NCI-H748 treated with DMSO at 0.1 percent for 48 hours (cell line): ENCODE measurements around the gene ANP32A.
A peak's percentile ranks its signal among the peaks of the same experiment; 100 is the strongest.

Experiments used
- DNase-seq: peaks from one replicate; lab custom pipeline; 2025; lab: John Stamatoyannopoulos, UW

The ANP32A gene

DNA sequence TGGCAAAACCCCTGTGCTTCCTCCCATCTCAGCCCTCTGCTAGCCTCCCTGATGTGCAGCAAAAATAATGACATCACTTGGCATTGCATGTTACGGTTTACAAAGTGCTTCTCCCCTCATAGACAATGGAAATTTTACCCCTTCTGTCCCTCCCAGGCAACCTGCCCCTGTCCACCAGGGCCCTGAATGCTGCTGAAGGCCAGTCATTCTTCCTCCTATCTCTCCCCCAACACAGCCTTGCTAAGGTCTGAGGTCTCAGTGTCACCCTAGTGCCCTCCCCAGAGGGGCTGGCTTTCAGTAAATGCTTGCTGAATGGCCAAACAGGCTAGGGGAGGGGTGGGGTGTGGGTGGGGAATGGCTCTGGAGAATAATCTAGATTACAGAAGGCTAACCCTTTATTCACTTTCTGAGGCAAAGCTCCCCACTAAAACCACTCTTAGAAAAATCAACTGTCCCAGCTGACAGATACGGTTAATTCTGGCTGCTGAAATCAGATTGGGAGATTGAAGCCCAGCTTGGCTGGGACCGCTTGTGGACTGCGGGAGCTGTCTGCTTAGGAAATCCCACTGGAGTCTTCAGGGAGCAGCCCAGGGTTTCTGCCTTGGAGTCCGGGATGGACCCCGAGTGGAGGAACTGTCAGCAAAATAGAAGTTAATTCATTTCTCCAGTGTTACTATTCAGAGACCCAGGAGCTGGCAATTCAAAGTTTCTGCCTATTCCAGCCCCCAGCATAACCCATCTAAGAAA, 22.9 kb downstream of the ANP32A start:
- DNase-seq = no peak

DNA sequence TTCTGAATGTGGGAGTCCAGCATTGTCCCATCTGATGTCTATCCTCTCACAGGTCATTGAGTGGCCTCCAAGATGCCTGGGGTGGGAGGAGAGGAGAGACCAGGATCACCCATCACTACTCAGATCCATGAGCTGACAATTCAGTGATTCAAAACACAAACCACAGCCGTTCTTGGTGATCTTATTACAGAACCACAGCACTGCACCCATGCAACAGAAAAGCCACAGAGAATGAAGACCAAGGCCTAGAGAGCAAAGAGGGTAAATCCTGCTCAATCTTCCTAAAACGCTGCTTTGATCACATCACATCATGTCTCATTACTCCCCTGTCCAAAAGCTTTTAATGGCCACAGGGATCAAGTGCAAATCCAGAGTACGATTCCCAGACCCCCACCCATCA, 23.5 kb downstream of the ANP32A start:
- DNase-seq = no peak

DNA sequence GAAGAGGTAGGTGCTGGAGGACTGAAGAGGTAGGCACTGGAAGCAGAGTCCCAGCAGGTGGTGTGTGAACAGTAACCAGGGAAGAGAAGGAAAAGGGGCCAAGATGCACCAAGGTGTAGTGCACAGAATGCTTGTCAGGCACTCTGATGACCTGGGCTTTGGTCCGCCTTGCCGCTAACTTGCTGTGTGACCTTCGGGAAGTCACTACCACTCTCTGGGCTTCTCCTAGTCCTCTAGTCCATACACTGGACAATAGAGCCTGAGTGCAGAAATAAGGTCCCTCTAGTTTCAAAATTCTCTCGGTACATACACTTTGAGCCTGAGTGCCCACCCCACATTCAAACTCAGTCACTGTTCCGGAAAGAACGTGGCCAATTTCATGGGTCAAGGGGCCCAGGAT, 24.1 kb downstream of the ANP32A start:
- no peak for DNase-seq

DNA sequence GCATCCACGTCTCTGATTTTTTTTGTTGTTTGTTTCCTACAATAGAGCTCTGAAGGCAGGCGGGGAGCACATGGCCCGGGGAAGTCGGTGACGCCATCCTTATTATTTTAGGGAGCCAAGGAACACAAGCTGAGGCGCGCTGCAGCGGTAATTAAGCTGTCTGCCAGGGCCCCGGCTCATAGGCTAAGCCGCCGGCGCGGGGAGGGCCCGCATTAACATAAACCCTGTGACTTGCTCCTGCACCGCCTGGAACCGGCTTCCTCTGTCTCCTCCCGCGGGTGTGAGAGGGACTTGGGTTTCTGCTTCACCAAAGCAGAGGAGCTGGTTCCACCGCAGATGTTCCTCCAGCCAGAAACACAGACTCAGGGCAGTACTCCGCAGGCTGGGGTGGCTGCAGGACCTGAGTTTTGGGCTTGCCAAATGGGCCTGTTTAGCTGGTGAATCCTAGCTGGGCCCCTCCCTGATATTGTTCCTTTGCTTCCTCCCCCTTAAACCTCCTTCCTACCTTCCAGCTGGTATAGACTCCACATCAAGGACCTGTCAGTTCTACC, 25.3 kb downstream of the ANP32A start:
- DNase-seq = no peak

DNA sequence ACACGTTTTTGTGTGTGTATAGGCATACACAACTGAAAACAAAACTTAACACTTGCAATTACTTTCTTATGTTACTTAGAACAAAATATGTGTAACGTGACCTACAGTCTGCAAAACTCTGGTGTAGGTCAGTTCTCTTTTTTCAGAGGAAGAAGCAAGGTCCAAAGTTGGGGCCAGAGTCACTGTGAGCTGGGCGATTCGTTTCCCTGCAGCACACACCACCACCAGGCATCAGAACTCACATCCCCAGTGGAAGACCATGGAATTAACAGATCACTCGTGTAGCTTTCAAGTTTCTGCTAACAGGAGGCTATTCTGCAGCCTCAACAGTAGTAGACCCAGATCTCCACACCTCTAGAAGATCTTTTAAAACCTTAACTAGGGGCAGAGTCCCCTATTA, 25.8 kb downstream of the ANP32A start:
- DNase-seq = no peak

DNA sequence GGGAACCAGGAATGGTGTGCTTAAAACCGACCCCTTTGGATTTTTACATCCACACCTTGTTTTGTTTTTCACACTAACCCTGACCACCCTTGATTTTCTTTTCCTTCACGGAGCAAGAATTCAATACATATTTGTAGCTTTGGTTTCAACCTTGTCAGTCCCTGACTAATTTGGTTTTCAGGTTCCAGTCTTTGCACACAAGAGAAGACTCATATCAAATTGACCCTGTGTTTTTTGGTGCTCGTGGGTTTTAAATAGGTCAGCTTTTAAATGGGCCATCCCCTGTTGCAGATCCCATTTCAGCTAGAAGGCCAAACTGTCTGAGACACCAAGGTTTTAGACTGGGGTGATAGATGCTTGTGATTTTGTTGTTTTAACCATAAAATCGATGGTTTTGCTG, 26.4 kb downstream of the ANP32A start:
- DNase-seq = no peak

DNA sequence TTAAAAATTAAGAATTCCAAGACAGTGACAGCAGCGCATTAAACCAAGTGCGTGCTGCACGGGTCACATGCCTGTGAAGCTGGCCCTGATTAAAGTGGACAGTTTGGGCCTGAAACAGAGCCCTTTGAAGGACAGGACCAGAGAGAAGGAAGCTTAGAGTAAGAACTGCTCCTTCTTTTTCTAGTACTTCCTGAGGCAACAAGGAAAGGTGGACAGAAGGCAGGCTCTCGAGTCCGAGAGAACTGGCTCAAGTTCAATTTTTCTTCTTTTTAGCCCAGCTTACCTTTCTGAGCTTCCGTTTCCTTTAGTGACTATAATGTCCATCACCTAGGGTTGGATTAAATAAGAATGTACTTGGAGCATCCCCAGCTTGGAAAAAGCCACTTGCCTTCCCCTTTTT, 26.9 kb downstream of the ANP32A start:
- no peak for DNase-seq

DNA sequence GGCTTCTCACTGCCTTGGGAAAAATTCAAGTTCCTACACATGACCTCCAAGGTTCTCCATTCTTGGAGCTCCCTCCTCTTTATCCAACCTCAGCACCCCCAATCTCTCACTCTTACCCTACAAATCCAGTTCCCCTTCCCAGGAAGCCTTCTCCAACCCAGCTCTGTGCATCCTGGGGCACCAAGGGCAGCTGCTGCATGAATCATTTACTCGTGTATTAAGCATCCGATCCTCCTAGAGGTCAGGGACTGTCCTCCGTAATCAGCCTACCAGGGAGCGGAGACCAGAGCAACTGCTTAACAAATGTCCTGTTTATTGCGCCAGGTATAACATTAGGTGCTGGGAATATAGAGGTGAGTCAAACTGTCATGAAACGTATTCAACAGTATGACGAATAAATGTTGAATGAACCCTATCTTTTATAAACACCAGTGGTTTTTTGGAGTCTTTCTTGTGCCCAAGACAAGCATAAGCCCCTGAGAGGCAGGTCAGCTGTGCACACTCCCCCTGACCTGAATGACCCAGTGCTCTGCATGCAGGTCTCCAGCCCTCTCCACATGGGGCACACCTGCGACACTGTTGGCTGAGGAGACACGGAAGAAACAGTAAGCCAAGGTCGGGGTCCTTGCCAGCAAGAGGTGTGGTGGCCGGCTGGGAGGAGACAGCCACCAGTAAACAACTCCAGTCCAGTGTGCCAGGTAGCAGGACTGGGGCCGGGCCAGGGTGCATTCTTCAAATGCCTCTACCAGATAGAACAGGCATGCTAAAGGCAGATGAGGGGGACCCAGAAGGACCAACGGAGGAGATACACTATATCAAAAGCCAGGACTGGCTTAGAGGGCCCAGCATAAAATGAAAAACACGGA, 27.6 kb downstream of the ANP32A start:
- DNase-seq = no peak

DNA sequence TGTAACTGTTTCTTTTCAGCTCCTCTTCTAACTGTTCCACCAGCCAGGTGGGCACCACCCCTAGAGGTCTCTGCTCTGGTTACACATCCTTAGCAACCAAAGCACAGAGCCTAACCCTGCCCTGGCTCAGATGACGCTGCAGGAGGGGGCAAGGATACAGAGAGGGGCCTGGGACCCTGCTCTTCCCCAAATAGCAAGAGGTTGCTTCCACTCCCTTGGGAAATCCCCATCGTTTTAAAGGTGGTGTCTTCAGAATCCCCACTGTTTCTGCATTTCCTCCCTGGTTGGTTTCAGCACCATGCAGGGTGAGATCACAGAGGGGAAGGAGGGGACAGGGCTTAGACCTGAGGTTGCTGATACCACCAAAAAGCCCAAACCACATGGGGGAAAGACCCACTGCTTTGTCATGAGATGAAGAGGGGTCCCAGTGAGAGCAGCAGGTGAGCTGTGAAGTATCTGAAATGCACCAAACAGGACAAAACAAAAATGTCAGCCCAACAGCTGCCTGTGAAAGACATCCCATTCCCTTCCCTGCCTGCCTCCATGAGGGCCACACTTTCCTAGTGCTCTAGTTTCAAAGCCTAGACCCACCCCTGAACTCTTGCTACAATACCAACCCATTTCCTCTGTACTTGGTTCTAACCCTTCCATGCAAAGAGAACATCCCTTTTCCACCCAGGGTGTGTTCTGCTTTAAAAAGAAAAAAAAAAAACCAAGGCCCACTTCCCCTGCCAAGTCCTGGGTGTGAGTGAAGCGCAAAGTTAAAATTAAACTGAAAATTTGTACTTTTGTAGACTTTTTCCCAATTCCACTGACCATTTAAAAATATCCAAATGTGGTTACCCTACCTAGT, 29.0 kb downstream of the ANP32A start:
- DNase-seq = no peak

DNA sequence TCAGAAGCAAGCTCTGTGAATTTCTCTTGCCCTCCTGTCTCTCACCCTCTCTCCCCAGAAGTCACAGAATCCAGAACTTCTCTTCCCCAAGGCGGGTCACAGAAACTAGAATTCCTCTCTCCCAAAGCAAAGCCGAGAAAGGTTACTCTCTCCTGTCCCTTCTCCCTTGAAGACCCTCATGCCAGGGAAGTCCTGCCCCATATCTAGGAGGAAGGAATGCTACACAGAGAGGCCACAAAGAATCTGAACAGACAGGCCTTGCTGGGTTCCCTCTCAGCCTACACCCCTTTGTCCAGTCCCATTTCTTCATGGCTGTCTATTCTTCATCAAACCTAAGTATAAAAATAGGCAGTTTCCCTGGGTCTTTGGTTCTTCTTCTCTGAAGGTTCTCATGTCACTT, 29.8 kb downstream of the ANP32A start:
- no peak for DNase-seq

DNA sequence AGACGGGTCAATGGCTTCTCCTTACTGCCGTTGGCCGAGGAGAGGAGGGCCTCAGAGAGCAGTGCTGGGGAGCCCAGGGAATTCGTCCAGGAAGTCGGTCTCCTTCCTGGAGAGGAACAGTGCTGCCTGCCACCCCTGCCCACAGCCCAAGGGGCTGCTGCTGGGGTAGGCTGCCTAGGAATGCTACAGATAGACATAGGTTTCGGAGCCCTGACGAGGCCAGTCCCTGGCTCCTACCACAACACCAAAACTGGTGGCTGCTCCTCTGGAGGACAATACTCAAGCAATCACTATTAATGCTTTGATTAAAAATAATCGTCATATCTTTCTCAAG, 30.5 kb downstream of the ANP32A start:
- DNase-seq = no peak

DNA sequence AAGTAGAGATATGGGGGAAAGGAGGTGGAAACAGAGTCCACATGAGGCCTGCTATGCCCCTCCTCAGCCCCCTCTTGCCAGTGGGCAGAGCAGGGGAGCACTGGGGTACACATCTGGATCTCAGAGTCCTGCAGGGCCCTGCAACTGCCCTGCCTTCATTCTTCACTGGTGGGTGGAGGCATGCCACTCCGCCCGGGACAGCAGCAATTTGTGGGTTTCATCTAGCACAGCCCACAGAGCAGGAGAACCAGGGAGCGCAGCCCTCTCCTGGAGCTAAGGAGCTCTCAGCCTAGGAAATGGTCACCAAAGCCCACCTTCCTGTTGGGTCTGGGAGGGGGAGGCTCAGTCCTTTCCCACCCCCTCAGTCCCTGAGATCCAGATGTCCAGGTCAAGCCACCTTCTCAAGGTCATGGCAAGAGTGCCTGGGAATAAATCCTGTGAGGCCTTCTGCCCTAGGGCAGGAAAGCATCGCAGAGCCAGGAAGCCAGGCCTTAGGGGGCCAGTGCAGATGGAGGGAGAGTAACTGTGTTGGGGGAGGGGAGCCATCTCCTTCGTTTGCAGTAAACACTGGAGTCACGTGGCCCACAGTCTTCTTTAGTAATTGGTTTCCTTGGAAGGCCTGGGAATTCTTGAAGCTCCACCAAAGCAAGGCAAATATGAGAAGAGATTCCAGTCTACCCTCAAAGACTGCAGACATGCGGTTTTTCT, 31.0 kb downstream of the ANP32A start:
- DNase-seq = no peak

DNA sequence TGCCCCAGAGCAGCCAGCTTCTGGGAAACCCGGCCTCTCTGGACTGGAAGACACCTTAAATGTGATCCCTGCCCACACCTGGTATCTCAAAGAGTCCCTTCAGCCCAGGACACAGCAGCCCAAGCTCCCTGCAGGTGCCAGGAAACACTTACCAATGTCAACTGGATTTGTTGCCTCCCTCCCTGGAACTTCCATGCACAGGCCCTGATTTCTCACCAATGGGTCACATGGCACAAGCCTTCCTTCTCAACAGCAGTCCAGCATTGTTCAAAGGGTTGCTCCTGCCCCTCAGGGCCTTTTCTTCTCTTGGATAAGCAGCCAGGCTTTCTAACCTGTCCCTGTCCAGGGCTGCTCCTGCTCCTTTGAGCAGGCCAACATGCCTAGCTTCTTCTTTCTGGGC, 31.6 kb downstream of the ANP32A start:
- DNase-seq = no peak

DNA sequence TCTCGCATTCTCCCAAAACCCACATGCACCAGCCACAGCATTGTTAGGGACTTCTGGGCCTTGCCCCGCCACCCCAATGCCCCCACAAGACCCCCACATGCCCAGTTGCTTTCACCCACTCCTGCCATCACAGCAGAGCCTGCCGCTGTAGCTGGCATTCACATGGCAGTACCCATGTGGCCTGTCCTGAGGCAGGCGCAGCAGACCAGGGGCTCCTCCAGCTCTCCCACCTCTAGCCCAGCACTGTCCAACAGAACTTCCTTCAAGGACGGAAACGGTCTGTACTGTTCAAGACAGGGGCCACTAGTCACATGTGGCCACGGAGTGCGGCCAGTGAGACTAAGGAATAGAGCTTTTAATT, 32.5 kb downstream of the ANP32A start:
- DNase-seq = no peak

DNA sequence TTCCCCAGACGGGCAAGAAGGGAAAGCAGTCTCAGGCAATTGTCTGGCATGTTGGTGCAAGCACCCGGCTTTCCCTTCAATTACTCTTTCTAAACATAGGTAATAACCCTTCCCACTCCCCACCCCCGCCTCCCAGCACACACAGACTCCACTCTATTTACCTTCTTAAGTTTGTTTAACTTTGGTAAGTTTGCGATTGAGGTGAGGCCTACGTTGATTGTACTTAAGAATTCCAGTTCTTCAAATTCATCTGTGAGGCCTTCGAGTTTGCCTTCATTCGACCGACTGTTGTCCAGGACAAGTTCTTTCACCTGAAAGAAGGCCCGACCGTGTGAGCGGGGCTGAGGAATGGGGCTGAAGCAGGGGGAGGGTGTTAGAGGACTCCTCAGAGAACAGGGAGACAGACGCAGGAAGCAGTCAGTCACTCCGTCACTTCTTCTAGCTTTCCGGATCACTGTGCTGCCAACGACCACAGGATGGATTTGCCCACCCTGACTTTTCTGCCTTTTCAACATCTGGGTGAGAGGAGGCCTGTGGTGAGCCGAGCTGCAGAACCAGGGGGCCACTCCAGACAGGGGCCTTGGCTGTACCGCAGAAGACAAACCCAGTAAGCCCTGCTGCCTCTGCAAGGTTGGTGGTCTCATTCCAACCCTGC, 33.0 kb downstream of the ANP32A start:
- DNase-seq = no peak

DNA sequence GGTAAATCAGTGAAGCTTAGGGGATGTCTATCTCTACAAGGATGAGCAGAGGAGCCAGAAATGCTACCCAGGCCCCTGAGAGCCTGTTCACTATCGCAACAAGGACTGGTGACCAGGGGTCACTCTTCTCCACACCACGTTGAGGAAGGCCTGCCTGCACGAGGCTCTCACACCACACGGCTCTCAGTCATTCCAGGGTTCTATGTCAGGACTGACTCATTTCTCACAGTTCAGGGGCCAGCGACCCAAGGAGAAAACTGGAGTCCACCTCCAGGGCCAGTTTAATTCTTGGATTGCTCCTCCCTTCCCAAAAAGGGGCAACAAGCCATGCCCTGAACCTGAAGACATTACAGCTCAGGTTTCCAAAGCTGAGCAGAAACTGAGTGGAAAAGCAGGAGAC, 33.9 kb downstream of the ANP32A start:
- DNase-seq = no peak

DNA sequence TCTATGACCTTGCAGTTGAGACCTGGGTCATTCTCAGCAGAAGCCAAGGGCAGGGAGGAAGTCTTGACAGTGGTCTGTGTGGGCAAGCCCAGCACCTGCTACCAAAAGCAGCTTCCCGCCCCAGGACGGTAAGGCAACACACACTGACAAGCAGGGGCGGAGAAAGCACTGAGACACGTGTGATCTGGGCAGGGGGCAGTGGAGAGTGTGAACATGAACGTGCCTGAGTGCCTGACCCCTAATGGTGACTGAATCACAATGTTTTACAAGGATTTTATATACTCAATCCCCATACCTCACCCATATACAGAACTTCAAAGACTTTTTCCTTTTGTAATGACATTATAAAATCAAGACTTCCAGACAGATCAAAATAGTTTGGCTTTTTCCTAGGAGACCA, 35.2 kb downstream of the ANP32A start:
- no peak for DNase-seq

DNA sequence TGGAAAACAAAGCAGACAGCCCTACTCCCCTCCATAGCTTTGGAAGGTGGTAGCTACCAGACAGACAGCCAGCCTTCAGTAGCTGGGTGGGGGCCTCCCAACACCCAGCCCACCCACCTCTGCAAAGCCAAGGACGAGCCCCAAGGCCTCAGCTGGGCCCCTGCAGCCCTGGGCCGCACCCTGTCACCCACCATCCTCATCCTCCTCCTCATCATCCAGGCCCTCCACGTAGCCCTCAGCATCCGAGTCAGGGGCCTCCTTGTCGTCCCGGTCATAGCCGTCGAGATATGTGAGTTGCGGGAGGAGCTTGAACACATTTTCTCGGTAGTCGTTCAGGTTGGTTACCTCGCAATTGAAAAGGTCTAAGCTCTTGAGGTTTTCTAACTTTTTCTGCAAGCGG, 36.5 kb downstream of the ANP32A start:
- DNase-seq = no peak

DNA sequence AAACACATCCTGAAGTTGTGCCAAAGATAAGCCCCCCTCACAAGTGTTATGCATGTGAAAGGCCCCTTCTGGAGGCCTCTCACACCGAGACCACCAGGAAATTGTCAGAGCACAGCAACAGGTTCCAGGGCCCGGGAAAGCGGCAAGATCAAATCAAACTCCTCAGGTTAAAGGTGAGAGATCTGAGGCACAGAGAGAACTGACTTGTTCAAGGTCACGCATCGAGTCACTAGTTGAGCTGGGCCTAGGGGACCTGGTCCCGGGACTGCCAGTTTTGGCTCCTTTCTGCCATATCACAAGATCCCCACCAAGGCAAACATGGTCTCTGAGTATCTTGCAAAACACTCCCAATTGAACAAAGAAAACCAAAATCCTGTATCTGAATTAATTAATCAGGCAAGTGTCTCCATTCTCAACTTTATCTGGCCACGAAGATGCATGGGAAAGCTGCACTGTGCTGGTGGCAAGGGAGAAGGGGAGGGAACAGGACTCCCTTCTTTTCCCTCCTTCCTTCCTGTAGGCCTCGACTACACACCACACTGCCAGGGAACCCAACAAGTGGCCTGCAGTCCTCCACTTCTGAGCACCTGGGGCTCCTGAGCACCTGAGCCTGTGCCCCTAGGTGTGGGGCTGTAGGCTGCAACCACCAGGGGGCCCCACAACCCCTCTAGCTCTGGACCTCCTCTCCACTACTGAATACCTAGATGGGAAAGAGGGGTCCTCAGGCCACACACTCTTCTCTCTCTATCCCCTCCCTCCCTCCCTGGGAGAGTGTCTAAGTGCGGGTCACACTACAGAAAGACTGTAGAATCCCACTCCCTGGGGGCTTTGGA, 37.3 kb downstream of the ANP32A start:
- DNase-seq = peak; percentile 1

DNA sequence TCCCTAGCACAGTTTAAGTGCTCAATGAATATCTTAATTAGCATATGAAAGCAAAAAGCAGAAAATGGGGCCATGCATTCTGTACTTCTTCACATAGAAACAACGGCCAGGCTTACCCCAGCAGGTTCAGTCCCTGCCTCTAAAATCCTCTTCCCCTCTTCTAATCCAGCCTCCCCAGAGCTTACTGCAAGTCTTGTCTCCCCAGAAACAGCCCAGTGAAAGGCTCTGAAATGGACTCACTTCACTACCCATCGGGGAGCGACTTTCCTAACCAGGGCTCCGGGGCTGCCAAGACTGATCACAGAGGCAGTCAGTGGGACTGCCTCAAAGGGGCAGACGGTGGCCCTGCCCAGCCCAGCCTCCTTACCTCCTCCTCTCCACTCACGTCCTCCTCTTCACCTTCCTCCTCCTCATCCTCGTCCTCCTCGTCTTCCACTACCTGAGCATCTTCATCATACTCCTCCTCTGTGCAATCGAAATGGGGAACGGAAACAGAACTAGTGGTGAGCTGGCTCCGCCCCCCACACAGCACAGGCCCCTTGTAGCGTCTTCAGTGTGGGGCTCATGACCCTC, 38.0 kb downstream of the ANP32A start:
- DNase-seq = no peak
